ENCODE measurements around the gene METRNL.

Gene METRNL

GRCh38 chr17:83085103-83085502, 5.7 kb downstream of the METRNL start:
- TF ChIP-seq, protein P1, sequence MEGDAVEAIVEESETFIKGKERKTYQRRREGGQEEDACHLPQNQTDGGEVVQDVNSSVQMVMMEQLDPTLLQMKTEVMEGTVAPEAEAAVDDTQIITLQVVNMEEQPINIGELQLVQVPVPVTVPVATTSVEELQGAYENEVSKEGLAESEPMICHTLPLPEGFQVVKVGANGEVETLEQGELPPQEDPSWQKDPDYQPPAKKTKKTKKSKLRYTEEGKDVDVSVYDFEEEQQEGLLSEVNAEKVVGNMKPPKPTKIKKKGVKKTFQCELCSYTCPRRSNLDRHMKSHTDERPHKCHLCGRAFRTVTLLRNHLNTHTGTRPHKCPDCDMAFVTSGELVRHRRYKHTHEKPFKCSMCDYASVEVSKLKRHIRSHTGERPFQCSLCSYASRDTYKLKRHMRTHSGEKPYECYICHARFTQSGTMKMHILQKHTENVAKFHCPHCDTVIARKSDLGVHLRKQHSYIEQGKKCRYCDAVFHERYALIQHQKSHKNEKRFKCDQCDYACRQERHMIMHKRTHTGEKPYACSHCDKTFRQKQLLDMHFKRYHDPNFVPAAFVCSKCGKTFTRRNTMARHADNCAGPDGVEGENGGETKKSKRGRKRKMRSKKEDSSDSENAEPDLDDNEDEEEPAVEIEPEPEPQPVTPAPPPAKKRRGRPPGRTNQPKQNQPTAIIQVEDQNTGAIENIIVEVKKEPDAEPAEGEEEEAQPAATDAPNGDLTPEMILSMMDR (IDR thresholded peaks at IDR 0.05; ENCODE audit: control extremely low read depth, extremely low read depth, low read depth, missing control alignments): no peak
- ChIA-PET POLR2A (no interaction called here), CTCF (interaction anchor here (1.2 kb wide), 1 partner anchor 12 kb away, joined by 3 read pairs; no protein-coding TSS in a partner anchor)
- no peak for DNase-seq (ENCODE audit: extremely low spot score)

DNA sequence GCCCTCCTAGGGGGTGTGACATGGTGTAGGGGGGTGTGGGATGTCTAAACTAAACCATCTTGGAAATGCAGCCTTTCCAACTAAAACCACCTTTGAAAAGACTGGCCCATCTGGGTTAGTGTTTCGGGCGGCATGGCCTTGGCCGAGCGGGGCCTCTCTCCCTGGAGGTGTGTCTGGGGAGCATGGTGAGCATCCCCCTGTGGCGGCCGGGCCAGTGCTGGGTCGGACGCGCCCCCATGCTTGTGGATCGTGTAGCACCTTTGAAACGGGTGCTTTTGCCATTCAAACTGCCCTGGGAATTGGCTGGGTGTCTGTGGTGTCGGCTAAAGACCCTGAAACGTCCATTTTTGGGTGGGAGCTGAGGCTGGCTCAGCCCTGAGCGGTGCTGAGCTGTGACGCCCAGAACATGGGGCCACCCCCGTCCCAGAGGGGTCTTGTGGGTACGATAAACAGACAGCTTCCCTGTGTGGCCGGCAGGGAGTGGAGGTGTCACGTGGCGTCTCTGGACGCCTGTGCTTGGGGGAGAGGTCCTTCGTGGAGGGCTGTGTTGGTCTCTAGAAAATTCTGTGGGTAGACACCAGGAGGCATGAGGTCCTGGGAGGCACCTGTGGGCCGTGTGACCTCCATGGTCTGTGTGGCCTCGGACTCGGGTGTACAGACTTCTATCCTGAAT, 6.3 kb downstream of the METRNL start:
- CTCF ChIA-PET: interaction anchor here (1.2 kb wide), 1 partner anchor 12 kb away, joined by 3 read pairs; no protein-coding TSS in a partner anchor
- POLR2A ChIA-PET: no interaction called here
- no peak for DNase-seq (ENCODE audit: extremely low spot score)
- TF ChIP-seq, protein P1 (IDR thresholded peaks at IDR 0.05; ENCODE audit: control extremely low read depth, extremely low read depth, low read depth, missing control alignments): no peak

DNA sequence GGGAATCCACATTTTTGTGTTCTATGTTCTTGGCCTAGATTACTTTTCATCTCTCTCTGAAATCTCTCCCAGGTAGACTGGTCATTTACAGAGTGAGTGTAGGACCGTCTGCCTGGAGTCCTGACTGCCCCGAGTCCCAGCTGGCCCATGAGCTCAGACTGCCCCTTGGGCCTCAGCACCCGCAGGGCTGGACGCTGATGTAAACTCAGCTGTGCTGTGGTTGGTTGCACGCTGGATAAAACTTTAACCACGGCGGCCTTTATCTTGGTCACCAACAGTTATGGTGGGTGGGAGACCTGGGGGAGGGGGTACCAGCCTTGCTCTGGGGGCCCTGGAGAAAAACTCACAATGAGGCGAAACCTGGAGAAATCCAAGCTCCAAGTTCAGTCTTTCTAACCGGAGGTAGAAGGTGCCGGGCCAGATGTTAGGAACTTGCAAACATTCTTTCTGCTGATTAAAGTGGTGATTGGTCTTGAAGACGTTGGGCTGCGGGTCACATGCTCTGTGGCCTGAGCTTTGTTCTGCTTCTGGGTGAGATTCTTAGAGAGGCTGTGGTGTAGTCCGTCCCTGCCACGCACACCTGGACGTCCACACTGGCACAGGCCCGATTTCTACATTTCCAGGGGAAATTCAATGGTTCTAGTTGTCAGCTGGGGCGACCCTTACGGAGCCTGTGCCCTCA, 6.9 kb downstream of the METRNL start:
- ChIA-PET CTCF (interaction anchor here (1.2 kb wide), 1 partner anchor 11 kb away, joined by 3 read pairs; no protein-coding TSS in a partner anchor), POLR2A (no interaction called here)
- TF ChIP-seq, protein P1 (IDR thresholded peaks at IDR 0.05; ENCODE audit: control extremely low read depth, extremely low read depth, low read depth, missing control alignments): no peak
- DNase-seq (ENCODE audit: extremely low spot score): no peak

DNA sequence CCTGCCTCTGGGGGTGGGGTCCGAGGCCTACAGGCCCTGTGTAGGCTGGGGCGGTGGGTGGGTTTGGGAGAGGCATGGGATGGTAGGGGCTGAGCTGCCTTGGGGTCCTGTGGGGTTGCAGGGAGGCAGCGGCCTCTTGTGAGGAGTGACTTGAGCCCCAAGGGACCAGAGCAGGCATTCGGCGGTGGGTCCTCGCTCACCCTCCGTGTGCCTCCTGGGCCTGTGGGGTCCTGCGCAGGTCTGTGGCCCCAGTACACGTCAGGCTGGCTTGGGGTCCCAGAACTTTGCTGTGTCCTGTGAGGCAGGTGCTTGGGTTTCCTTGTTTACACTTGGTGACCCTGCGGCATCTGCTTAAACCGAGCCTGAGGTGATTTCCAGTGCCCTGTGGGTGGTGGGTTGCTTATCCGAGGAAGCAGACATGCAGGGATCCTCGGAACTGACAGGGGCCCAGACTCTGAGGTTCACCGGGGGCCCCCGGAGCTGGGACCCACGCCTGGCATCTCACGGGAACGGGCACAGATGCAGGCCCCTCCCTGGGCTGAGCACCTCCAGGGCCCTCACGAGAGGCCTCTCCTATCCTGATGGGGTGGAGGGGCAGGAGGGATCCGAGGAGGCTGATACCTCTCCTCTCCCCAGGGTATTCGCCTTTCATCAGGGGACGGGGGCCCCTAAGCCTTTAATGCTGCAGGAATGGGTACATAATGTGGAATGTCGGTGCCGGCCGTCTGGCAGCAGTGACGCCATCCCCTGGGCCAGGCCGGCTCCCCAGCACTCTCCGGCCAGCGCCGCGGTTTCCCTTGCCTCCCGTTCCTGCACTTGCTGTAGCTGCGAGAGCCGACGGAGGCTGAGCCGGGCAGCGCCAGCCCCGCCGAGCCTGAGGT, 7.7 kb downstream of the METRNL start:
- TF ChIP-seq, protein P1 (IDR thresholded peaks at IDR 0.05; ENCODE audit: control extremely low read depth, extremely low read depth, low read depth, missing control alignments): no peak
- CTCF ChIA-PET: no interaction called here
- POLR2A ChIA-PET: no interaction called here
- DNase-seq (ENCODE audit: extremely low spot score): no peak

GRCh38 chr17:83087788-83088360, 8.5 kb downstream of the METRNL start:
- CTCF ChIA-PET: no interaction called here
- TF ChIP-seq, protein P1 (IDR thresholded peaks at IDR 0.05; ENCODE audit: control extremely low read depth, extremely low read depth, low read depth, missing control alignments): no peak
- POLR2A ChIA-PET: no interaction called here
- DNase-seq (ENCODE audit: extremely low spot score): no peak

DNA sequence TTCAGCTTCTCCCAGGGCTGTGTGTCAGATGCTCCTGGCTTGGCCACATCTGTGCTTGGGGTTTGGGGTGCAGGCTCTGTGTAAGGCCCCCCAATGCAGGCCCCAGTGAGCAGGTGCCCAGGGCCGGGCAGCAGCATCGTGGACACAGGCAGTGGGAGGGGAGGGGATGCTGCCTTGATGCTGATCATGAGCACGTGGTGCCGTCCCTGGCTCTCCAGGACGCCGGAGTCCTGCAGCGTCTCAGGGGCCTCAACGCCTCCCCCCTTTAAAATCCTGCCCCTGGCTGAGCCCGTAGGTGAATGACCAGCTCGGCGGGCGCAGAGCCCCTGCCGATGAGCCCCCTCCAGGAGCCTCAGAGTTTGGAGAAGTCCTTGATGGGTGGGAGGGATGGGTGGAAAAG, 9.0 kb downstream of the METRNL start:
- no peak for DNase-seq (ENCODE audit: extremely low spot score)
- POLR2A ChIA-PET: no interaction called here
- TF ChIP-seq, protein P1 (IDR thresholded peaks at IDR 0.05; ENCODE audit: control extremely low read depth, extremely low read depth, low read depth, missing control alignments): no peak
- CTCF ChIA-PET: no interaction called here

Measured in GM10248 (cell line).